Measurements from ENCODE around the gene RAB12.

RAB12 gene

DNA sequence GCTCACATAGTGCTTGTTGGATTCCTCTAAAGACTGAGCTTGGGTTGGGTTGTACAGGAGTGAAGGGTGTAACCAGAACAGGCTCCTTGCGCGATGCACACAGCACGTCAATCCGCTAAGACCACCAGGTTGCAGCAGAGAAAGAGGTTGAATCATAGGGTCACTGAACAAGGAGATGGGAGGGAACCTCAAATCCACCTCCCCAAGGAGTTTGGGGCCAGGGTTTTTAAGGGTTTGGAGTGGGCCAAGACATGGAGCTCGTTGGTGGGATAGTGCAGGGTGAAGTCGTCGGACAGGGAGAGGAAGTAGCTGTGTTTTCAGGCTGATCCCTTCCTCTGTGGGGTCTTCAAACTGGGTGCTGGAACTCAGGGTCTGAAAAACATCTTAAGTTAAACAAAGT, 75.3 kb downstream of the RAB12 start:
- H3K27me3 ChIP-seq: no peaks in the 10 kb centered on the region
- H4K20me1 ChIP-seq: no peaks in the 10 kb centered on the region
- TF ChIP-seq Cebpa-rat (IDR thresholded peaks at IDR 0.05): no peak
- H3K9me3 ChIP-seq (replicated peaks in 1 of 11): no peaks in the 10 kb centered on the region
- no peak overlapping the region for H3K4me3 ChIP-seq
- no peak overlapping the region for H3K27ac ChIP-seq
- H3K9ac ChIP-seq: no peak overlapping the region
- H3K4me2 ChIP-seq: no peak overlapping the region
- no peaks in the 10 kb centered on the region for H3K4me1 ChIP-seq
- no peaks in the 10 kb centered on the region for H3K36me3 ChIP-seq

DNA sequence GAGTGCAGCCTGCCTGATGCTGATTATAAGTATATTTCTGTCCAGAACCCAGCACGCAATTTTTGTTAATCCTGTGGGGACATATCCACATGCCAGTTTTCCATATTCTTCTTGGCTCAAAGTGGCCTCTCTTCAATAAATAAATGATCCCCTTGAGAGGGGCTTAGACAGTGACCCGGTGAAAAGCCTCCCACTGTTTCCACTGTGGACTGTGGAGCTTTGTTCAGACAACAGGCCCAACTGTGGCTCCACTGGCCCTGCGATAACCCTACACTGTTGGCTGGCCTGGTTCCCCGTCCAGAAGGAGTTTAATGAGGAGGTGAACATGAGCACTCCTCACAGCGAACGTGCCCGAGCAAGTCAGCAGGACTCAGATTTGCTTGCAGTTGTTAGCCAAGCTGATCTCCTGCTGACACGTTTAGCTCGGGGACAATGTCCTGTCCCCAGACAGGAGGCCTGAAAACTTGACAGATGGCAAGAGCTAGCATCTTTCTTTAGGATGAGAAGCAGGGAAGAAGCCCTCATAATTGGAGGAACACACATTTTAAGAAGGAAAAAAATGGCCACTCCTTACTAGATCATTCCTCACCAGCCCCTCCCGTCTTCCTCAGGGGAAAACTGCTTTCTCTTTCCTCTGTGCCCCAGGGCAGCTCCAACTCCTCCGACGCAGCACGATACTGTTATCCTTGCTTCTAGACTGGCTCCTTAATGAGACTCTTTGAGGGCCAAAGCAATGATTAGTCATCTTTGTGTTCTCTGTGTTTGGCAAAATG, 76.1 kb downstream of the RAB12 start:
- Histone ChIP-seq H4K20me1 (no peaks in the 10 kb centered on the region), H3K27ac (no peak overlapping the region), H3K4me3 (no peak overlapping the region), H3K9ac (no peak overlapping the region), H3K36me3 (no peaks in the 10 kb centered on the region), H3K9me3 (replicated peaks in 1 of 11) (no peaks in the 10 kb centered on the region), H3K27me3 (no peaks in the 10 kb centered on the region), H3K4me2 (no peak overlapping the region), H3K4me1 (no peaks in the 10 kb centered on the region)
- no peak for TF ChIP-seq Cebpa-rat (IDR thresholded peaks at IDR 0.05)

DNA sequence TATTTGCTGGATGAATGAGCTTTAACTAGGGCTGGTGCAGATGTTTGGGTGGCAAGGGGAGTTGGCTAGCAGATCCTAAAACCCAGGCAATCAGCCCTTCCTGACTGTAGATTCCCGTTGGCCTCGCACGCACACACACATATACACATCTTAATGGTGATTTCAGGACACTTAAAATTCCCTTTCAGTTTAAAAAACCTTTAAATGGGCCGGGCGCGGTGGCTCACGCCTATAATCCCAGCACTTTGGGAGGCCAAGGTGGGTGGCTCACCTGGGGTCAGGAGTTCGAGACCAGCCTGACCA, 76.6 kb downstream of the RAB12 start:
- Histone ChIP-seq H3K9me3 (replicated peaks in 1 of 11) (no peaks in the 10 kb centered on the region), H3K9ac (no peak overlapping the region), H3K4me3 (no peak overlapping the region), H3K27ac (no peak overlapping the region), H3K27me3 (no peaks in the 10 kb centered on the region), H3K4me1 (no peaks in the 10 kb centered on the region), H3K36me3 (no peaks in the 10 kb centered on the region), H4K20me1 (no peaks in the 10 kb centered on the region), H3K4me2 (no peak overlapping the region)
- no peak for TF ChIP-seq Cebpa-rat (IDR thresholded peaks at IDR 0.05)

DNA sequence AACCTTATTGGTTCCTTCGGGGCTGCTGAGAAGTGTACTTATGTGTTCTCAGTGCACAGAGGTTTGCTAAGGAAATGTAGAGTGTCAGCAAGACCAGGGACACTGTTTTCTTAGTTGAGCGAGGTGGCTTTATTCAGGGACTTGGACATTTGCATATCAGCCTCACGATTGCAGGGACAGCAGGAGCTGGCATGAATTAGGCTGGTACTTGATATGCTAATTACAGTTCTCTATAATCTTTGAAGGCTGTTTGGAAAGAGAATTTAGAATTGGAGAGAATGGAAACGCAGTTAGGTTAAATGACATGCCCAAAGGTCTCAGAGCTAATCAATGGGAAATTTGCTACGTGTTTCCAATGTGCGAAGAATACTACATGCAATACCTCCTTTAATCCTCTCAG, 77.4 kb downstream of the RAB12 start:
- TF ChIP-seq Cebpa-rat (IDR thresholded peaks at IDR 0.05): no peak
- no peaks in the 10 kb centered on the region for H3K9me3 ChIP-seq (replicated peaks in 1 of 11)
- no peak overlapping the region for H3K4me2 ChIP-seq
- H3K4me1 ChIP-seq: no peaks in the 10 kb centered on the region
- H3K36me3 ChIP-seq: no peaks in the 10 kb centered on the region
- no peak overlapping the region for H3K9ac ChIP-seq
- no peaks in the 10 kb centered on the region for H4K20me1 ChIP-seq
- H3K27me3 ChIP-seq: no peaks in the 10 kb centered on the region
- H3K4me3 ChIP-seq: no peak overlapping the region
- no peak overlapping the region for H3K27ac ChIP-seq

DNA sequence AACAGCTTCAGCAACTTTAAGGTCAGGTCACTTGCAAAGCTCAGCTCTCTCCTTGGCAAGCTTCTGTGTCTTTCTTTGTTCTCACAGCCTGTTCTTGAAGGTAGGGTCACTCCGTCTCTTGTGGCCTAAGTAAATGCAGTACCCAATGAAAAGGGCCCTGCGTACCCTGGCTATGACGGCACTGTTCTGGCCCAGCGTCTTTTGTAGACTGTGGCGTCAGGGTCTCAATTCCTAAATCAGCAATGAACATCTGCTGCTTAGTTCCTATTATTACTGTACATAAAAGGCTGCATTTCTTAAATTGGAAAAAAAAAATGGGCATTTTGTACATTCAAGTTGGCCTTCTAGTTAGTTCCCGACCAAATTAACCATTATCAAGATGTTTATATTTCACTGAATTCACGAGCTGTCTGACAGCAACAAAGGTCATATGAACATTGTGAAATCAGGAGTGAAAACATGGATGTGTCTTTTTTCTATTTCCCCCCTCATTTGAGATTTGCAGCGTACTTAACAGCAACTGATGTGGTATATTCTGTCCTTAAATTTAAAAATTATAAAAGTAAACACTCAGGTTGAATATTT, 79.1 kb downstream of the RAB12 start:
- Histone ChIP-seq H3K4me3 (no peak overlapping the region), H4K20me1 (no peaks in the 10 kb centered on the region), H3K27ac (no peak overlapping the region), H3K9ac (no peak overlapping the region), H3K4me2 (no peak overlapping the region), H3K4me1 (no peaks in the 10 kb centered on the region), H3K9me3 (replicated peaks in 1 of 11) (no peaks in the 10 kb centered on the region), H3K27me3 (no peaks in the 10 kb centered on the region), H3K36me3 (no peaks in the 10 kb centered on the region)
- no peak for TF ChIP-seq Cebpa-rat (IDR thresholded peaks at IDR 0.05)

DNA sequence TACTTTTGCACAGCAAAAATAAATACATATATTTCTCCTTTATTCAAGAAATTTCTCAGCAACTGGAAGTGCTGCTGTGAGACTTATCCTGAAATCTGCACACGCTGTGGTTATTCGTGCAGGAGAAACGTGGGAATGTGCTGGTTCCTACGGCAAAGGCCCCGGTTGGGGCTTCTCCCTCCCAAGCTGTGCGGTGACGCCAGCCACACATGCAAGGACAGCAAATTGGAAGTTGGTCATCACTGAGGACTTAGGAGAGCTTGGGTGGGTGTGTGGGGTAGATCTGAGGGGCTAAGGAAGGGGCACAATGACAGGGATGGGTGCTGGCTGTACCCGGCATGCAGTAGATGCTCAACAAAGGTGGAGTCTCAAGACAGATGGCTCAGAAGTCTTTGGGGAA, 79.6 kb downstream of the RAB12 start:
- Histone ChIP-seq H3K4me1 (no peaks in the 10 kb centered on the region), H3K4me2 (no peak overlapping the region), H3K27me3 (no peaks in the 10 kb centered on the region), H3K27ac (no peak overlapping the region), H3K9ac (no peak overlapping the region), H4K20me1 (no peaks in the 10 kb centered on the region), H3K36me3 (0 out of 22 replicates have a peak, but pooled peaks cover 0 to 3% (median 0%) of the 10 kb centered on the region in 11 experiments), H3K9me3 (replicated peaks in 1 of 11) (no peaks in the 10 kb centered on the region), H3K4me3 (no peak overlapping the region)
- TF ChIP-seq Cebpa-rat (IDR thresholded peaks at IDR 0.05): no peak
